Panc1 (cell line): Measurements from ENCODE around the gene UBE2R2.
"Not testable (repeated sequence)": the region's sequence is repeated elsewhere in the genome, so short reads cannot be mapped to it uniquely, and the experiment has no call there.

Source experiments
- POLR2AphosphoS5 ChIP-seq: IDR thresholded peaks from 2 replicates; pipeline ENCODE4 v1.6.1; 2012; ENCODE audit warnings: mild to moderate bottlenecking, low read depth, low read length, moderate library complexity
- SIN3A ChIP-seq: IDR thresholded peaks from 2 replicates; pipeline ENCODE4 v1.6.1; 2012; ENCODE audit warnings: low read depth, mild to moderate bottlenecking, low read length, moderate library complexity, borderline replicate concordance; ENCODE audit not compliant: insufficient read depth
- TCF7L2 ChIP-seq: IDR thresholded peaks from 2 replicates; pipeline ENCODE4 v1.6.1; 2011; ENCODE audit warnings: mild to moderate bottlenecking, low read depth, low read length, inconsistent platforms
- TF ChIP-seq, protein P1 (sequence below): fragments of 450-650 bp; IDR thresholded peaks from 2 replicates; pipeline ENCODE4 v1.5.1; 2017; ENCODE audit warnings: mild to moderate bottlenecking
- TF ChIP-seq, protein P2 (sequence below), 2 experiments: IDR thresholded peaks; 2 replicates each; pipeline ENCODE4 v1.6.1; 2011 to 2012; ENCODE audit warnings: low read depth in 2 of 2, control low read depth in 1 of 2, low read length in 1 of 2, mild to moderate bottlenecking in 1 of 2, moderate library complexity in 1 of 2; ENCODE audit not compliant: insufficient read depth in 1 of 2

GRCh38 chr9:33807156-33807555, 9.8 kb upstream of the UBE2R2 start:
- TF ChIP-seq, protein P1, sequence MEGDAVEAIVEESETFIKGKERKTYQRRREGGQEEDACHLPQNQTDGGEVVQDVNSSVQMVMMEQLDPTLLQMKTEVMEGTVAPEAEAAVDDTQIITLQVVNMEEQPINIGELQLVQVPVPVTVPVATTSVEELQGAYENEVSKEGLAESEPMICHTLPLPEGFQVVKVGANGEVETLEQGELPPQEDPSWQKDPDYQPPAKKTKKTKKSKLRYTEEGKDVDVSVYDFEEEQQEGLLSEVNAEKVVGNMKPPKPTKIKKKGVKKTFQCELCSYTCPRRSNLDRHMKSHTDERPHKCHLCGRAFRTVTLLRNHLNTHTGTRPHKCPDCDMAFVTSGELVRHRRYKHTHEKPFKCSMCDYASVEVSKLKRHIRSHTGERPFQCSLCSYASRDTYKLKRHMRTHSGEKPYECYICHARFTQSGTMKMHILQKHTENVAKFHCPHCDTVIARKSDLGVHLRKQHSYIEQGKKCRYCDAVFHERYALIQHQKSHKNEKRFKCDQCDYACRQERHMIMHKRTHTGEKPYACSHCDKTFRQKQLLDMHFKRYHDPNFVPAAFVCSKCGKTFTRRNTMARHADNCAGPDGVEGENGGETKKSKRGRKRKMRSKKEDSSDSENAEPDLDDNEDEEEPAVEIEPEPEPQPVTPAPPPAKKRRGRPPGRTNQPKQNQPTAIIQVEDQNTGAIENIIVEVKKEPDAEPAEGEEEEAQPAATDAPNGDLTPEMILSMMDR, result not testable (repeated sequence)
- TF ChIP-seq POLR2AphosphoS5, SIN3A, TCF7L2: not testable (repeated sequence)
- TF ChIP-seq, protein P2, sequence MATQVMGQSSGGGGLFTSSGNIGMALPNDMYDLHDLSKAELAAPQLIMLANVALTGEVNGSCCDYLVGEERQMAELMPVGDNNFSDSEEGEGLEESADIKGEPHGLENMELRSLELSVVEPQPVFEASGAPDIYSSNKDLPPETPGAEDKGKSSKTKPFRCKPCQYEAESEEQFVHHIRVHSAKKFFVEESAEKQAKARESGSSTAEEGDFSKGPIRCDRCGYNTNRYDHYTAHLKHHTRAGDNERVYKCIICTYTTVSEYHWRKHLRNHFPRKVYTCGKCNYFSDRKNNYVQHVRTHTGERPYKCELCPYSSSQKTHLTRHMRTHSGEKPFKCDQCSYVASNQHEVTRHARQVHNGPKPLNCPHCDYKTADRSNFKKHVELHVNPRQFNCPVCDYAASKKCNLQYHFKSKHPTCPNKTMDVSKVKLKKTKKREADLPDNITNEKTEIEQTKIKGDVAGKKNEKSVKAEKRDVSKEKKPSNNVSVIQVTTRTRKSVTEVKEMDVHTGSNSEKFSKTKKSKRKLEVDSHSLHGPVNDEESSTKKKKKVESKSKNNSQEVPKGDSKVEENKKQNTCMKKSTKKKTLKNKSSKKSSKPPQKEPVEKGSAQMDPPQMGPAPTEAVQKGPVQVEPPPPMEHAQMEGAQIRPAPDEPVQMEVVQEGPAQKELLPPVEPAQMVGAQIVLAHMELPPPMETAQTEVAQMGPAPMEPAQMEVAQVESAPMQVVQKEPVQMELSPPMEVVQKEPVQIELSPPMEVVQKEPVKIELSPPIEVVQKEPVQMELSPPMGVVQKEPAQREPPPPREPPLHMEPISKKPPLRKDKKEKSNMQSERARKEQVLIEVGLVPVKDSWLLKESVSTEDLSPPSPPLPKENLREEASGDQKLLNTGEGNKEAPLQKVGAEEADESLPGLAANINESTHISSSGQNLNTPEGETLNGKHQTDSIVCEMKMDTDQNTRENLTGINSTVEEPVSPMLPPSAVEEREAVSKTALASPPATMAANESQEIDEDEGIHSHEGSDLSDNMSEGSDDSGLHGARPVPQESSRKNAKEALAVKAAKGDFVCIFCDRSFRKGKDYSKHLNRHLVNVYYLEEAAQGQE (IDR thresholded peaks at IDR 0.05; ENCODE audit: insufficient read depth in 1 of 2, low read depth in 2 of 2, low read length in 1 of 2), result not testable (repeated sequence)
